UCSD-AML1 (cell line): Measurements from ENCODE around the gene POMT2.
A peak's percentile ranks its signal among the peaks of the same experiment; 100 is the strongest.
"Not testable (repeated sequence)": the region's sequence is repeated elsewhere in the genome, so short reads cannot be mapped to it uniquely, and the experiment has no call there.

Experiments used
- DNase-seq: peaks from one replicate; lab custom pipeline; 2025; ENCODE audit not compliant: unreplicated experiment; lab: John Stamatoyannopoulos, UW

Gene POMT2

DNA sequence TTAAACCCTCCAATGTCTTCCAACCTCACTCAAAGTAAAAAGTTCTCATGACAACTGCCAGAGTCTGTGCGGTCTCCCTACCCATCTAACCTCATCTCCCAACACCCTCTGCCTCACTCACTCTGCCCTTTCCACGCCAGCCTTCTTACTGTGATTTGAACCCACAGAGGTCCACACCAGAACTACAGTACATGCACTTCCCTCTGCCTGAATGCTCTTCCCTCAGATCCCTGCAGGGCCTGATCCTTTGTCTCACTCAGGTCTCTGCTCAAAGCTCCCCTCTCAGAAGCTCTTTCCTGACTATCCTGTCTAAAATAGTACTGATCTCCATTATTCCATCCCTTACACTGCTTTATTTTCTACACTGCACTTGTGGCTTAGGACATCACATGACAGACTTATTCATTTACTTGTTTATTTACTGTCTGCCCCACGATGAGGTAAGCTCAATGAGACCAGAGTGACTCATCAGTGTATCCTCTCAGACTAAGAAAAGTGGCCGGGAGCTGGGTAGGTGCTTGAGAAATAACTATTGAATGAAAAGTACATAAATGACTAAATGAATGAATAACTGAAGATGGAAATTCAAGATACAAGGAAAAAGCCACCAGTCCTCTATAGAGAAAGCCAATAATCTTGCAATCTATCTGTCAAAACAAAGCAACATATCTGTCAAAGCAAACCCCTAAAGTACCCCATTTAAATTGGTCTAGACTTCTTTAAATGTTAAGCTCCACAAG, 17.1 kb downstream of the POMT2 start:
- DNase-seq: no peak

DNA sequence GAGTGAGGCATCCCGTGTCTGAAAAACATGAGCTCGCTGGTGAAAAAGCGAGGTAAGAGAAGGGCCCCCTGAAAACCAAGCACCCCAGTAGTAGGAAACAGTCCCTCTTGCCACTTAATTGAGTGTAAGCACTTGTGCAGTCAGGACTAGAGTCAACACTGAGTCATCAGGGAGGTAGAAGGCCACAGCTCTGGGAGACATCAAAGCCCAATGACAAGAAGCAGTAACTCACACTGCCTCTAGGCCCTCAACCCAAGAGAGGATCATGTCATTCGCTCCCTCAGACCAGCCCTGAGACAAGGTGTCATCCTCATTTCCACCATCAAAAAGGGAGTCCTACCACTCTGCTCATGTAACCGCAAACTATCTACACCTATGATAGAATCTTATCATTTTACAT, 17.8 kb downstream of the POMT2 start:
- no peak for DNase-seq

DNA sequence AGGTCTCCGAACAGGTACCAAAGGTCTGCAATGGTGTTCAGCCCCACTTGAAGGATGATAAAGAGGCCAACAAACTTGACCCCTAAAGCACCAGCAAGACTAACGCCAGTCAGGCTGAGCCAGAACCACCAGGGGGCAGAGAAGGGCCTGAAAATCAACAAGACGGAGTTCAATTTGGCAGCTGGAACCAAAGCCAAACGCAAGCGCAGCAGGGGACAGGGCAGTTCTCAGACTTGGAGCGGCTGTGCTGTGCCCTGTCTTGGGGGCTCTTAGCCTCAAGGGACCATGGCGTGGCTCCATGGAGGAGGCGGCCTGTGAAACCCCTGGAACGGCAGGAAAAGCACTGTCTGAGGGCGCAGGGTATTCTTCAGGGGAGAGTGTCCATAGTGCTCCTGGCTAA, 19.6 kb downstream of the POMT2 start:
- DNase-seq: peak; percentile 67

DNA sequence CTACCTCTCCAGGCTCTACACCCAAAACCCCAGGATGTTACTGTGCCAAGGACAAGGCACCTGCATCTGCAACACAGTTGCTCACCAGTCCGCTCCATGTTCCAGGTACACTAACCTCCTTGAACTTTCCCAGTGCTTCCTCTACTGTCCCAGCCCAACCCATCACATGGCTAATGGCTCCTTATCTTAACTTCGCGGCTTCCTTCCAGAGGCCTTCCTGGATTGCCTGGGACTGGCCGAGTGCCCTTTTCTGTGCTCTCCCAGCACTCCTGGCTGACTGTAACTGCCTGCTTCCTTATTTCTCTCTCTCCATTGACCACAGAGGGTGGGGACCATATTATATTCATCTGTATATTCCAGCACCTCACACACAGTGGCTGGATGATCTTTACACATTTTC, 20.9 kb downstream of the POMT2 start:
- no peak for DNase-seq

GRCh38 chr14:77296906-77297305, 23.8 kb downstream of the POMT2 start:
- no peak for DNase-seq

DNA sequence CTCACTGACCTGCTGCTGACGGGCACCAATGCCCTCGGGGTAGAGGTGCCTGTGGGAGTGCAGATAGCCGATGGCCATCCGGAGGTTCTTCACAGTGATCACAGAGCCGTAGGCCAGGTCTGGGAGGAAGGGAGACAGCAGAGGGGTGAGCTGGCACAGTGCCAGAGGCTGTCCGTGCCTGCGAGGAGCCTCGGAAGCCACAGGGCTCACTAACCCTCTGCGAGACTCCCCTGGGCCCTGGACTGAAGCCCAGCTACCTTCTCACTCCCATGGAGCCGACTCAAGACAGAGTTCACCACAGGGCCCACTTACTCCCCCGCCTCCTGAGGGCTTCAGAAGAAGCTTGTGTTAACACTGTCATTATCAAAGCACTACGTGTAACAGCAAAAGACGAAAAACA, 24.5 kb downstream of the POMT2 start:
- no peak for DNase-seq

DNA sequence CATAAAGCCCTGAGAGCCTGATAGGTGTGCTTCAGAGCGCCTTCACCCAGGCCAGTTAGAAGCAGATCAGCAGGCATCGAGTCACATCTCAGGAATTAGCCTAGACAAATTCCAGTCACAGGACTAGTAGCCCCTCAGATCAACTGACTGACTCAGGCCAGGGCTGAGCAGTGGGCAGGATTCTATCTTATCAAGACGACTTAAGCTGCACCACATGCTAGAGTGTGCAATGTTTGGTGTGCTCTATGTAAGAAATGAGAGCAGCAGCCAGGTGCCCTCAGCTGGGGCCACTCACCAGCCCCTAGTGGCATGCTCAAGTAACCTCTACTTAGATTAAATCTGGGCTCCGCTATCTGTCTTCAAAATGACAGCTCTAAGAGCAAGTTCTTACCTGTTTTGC, 30.0 kb downstream of the POMT2 start:
- DNase-seq: no peak

- no peak for DNase-seq
Measured at GRCh38 chr14:77286576-77286975, 34.1 kb downstream of the POMT2 start.

GRCh38 chr14:77284466-77284865, 36.2 kb downstream of the POMT2 start:
- DNase-seq: no peak

GRCh38 chr14:77284066-77284465, 36.6 kb downstream of the POMT2 start:
- DNase-seq: no peak

DNA sequence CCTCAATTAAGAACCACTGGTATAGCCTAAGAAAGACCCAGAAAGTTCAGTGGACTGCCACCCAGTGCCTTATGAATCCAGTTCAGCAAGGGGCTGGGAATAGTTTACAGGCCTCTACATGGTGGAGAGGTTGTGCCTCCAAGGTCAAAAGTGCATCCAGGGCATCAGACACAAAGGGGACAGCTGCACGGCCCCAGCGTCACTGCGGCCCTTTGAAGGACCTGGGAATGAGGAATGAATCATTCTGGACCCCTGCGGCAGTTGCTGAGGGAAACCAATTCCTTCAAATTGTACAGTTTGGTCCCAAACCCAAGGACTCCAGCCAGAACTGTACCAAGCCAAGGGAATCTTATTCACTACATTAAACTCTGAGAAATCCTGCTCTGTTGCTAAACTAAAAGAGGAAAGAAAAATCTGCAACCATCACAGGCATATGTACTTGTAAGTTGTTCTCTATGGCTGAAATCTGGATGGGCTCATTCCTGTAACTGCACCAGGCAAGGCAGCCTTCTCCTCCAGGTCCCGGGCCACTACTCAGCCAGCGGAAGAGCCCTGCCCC, 38.8 kb downstream of the POMT2 start:
- no peak for DNase-seq

- DNase-seq: not testable (repeated sequence)
Measured at GRCh38 chr14:77280921-77281320, 39.8 kb downstream of the POMT2 start.

DNA sequence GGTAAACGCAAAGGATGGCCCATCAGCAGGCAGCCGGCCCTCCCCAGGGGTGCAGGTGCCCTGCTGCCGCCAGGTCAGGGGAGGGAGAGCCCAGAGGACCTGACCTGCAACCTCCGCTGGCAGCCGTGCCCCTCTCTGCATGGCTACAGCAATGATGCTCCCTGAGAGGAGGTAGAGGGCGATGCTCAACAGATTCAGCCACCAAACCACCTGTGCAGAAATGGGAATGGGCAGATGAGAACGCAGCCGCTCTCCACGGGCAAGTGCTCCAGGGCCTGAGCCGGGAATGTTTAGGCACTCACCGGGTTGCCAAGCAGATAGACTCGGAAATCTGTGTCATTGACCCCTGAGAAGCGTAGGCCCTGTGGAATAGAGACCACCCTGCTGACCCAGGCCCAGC, 41.0 kb downstream of the POMT2 start:
- DNase-seq: no peak

GRCh38 chr14:77278461-77279230, 42.0 kb downstream of the POMT2 start:
- no peak for DNase-seq

DNA sequence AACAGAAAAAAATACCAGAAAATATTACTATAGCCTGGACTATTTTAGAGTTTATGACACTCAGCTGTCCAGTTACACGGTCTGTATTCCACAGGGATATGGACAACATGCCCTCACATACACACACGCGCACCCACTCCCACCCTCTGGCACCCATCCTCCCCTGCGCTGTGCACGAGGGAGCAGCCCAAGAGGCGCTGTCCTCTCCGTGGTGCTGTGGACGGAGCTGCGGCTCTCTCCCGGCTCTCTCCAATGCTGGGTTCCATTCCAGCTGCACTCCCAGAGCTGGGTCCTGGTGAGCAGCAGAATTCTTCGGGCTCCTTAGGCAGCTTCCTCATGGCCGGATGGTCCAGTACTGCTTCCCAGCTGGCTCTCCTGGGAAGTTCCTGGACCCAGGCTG, 43.7 kb downstream of the POMT2 start:
- DNase-seq: no peak

- DNase-seq: no peak
Measured at GRCh38 chr14:77276295-77276935, 44.3 kb downstream of the POMT2 start.

GRCh38 chr14:77275601-77276017, 45.1 kb downstream of the POMT2 start:
- no peak for DNase-seq

- DNase-seq: no peak
Measured at GRCh38 chr14:77275041-77275580, 45.6 kb downstream of the POMT2 start.

GRCh38 chr14:77273796-77274195, 46.9 kb downstream of the POMT2 start:
- DNase-seq: no peak

GRCh38 chr14:77272261-77272660, 48.4 kb downstream of the POMT2 start:
- DNase-seq: no peak

GRCh38 chr14:77271113-77271710, 49.5 kb downstream of the POMT2 start, which contains the start of gene NGB:
NGB (minus strand) TSS chr14:77271206; CDS start chr14:77270937, 269 bp downstream.
- no peak for DNase-seq
